T-helper 2 cell (primary cell): ENCODE results near the gene HSD17B4.
"Not testable (repeated sequence)": the region's sequence is repeated elsewhere in the genome, so short reads cannot be mapped to it uniquely, and the experiment has no call there.

Source experiments
- DNase-seq, 5 experiments: peaks; one replicate each; pipeline versions ENCODE4 v3.0.0 to v3.0.0-alpha.2; 2012 to 2022

Gene HSD17B4

GRCh38 chr5:119432674-119433237, 19.5 kb upstream of the HSD17B4 start:
- DNase-seq, result not testable (repeated sequence)

- peak; percentile 36 to 77 (median 52) for DNase-seq
Measured at GRCh38 chr5:119435436-119436132, 16.7 kb upstream of the HSD17B4 start.

- not testable (repeated sequence) for DNase-seq
Measured at GRCh38 chr5:119437785-119438586, 14.3 kb upstream of the HSD17B4 start.

GRCh38 chr5:119438587-119438917, 13.7 kb upstream of the HSD17B4 start:
- not testable (repeated sequence) for DNase-seq

GRCh38 chr5:119439140-119439631, 13.1 kb upstream of the HSD17B4 start:
- DNase-seq, result no peak

GRCh38 chr5:119439632-119440031, 12.7 kb upstream of the HSD17B4 start:
- not testable (repeated sequence) for DNase-seq

GRCh38 chr5:119444643-119445042, 7.7 kb upstream of the HSD17B4 start:
- DNase-seq, result not testable (repeated sequence)

GRCh38 chr5:119445544-119445943, 6.8 kb upstream of the HSD17B4 start:
- no peak for DNase-seq

- no peak for DNase-seq
Measured at GRCh38 chr5:119449882-119450281, 2.4 kb upstream of the HSD17B4 start.

- DNase-seq, result peak in 1 of 5 experiments; percentile 16
Measured at GRCh38 chr5:119450627-119451026, 1.7 kb upstream of the HSD17B4 start.

GRCh38 chr5:119451561-119451960, 736 bp upstream of the HSD17B4 start:
- no peak for DNase-seq

- DNase-seq, result no peak
Measured at GRCh38 chr5:119452060-119452372, 281 bp upstream of the HSD17B4 start.

- peak in 1 of 5 experiments; percentile 38 for DNase-seq
Measured at GRCh38 chr5:119453040-119453373, 710 bp downstream of the HSD17B4 start.

GRCh38 chr5:119454171-119454570, 1.9 kb downstream of the HSD17B4 start:
- no peak for DNase-seq

GRCh38 chr5:119458911-119459632, 6.8 kb downstream of the HSD17B4 start:
- DNase-seq, result no peak

GRCh38 chr5:119465640-119466039, 13.3 kb downstream of the HSD17B4 start:
- DNase-seq, result no peak

GRCh38 chr5:119468286-119468685, 16.0 kb downstream of the HSD17B4 start:
- no peak for DNase-seq

GRCh38 chr5:119470105-119470763, 17.9 kb downstream of the HSD17B4 start:
- no peak for DNase-seq

GRCh38 chr5:119470851-119471451, 18.7 kb downstream of the HSD17B4 start:
- DNase-seq, result peak in 1 of 5 experiments; percentile 37

GRCh38 chr5:119473241-119473640, 20.9 kb downstream of the HSD17B4 start:
- DNase-seq, result no peak

- no peak for DNase-seq
Measured at GRCh38 chr5:119476341-119476740, 24.0 kb downstream of the HSD17B4 start.

GRCh38 chr5:119478781-119479180, 26.5 kb downstream of the HSD17B4 start:
- no peak for DNase-seq
